H1 (cell line): ENCODE data around the gene EPB41L5. TPM values are rescaled to one million over a fixed set of nuclear protein-coding genes. Genes with fewer than 3 reads are reported as not detected.

ENCODE experiments used
- CTCF ChIA-PET: fragments of 300-600 bp; sonication (Branson Sonifier 250); formaldehyde crosslinking; loops from one replicate; lab custom pipeline; 2021; ENCODE audit not compliant: partially characterized antibody; lab: Charles Lee
- POLR2A ChIA-PET: fragments of 300-600 bp; sonication (Branson Sonifier 250); formaldehyde crosslinking; loops from one replicate; lab custom pipeline; 2021; ENCODE audit warnings: inconsistent platforms; ENCODE audit not compliant: partially characterized antibody; lab: Charles Lee
- DNase-seq, 2 experiments: peaks; one replicate each; pipeline versions ENCODE4 v3.0.0 to v3.0.0-alpha.2; 2010 to 2022; ENCODE audit warnings: low spot score in 2 of 2, low read depth in 1 of 2, mixed read lengths in 1 of 2
- FAIRE-seq: peaks from 2 replicates; lab custom pipeline; 2011; peaks lifted over from hg19 to GRCh38; lab: Jason Lieb, UNC
- H2AFZ ChIP-seq: 2 replicates; pipeline ENCODE4 v1.8.1; 2012; ENCODE audit warnings: low read length, inconsistent platforms
- H2AK5ac ChIP-seq: 2 replicates; pipeline ENCODE4 v1.6.1; 2013; ENCODE audit warnings: low read depth, low read length
- H2BK120ac ChIP-seq: replicated peaks from 2 replicates; pipeline ENCODE3; 2013; ENCODE audit warnings: low read depth, low read length, inconsistent platforms
- H2BK12ac ChIP-seq: 2 replicates; pipeline ENCODE4 v1.6.1; 2013; ENCODE audit warnings: low read depth, low read length
- H2BK15ac ChIP-seq: 2 replicates; pipeline ENCODE4 v1.6.1; 2013; ENCODE audit warnings: low read length
- H2BK20ac ChIP-seq: 2 replicates; pipeline ENCODE4 v1.6.1; 2013; ENCODE audit warnings: low read length
- H2BK5ac ChIP-seq: 2 replicates; pipeline ENCODE4 v1.6.1; 2013; ENCODE audit warnings: low read depth, low read length
- H3K14ac ChIP-seq: 2 replicates; pipeline ENCODE4 v1.6.1; 2013; ENCODE audit warnings: inconsistent platforms; ENCODE audit not compliant: insufficient read length
- H3K18ac ChIP-seq: 2 replicates; pipeline ENCODE4 v1.6.1; 2013; ENCODE audit warnings: low read length; ENCODE audit errors: extremely low read depth
- H3K23ac ChIP-seq: 2 replicates; pipeline ENCODE4 v1.6.1; 2013; ENCODE audit warnings: inconsistent platforms; ENCODE audit not compliant: insufficient read length
- H3K23me2 ChIP-seq: 2 replicates; pipeline ENCODE4 v1.6.1; 2013; ENCODE audit warnings: low read depth, low read length
- H3K27ac ChIP-seq: 2 replicates; pipeline ENCODE4 v1.6.1; 2011; ENCODE audit warnings: low read depth, low read length, inconsistent platforms
- H3K27me3 ChIP-seq, 4 experiments: replicated peaks in 1 of 4; 1 replicate in 1 of 4; 2 replicates in 3 of 4; pipeline versions ENCODE4 v1.6.1 to v1.8.1; 2011 to 2013; ENCODE audit warnings: low read length in 3 of 4, mild to moderate bottlenecking in 3 of 4, inconsistent platforms in 2 of 4, mixed read lengths in 2 of 4, moderate library complexity in 1 of 4; ENCODE audit not compliant: control insufficient read depth in 3 of 4, insufficient read depth in 3 of 4; ENCODE audit errors: extremely low read depth in 1 of 4
- H3K36me3 ChIP-seq, 4 experiments: 2 replicates each; pipeline versions ENCODE4 v1.6.1 to v1.8.1; 2011 to 2013; ENCODE audit warnings: mild to moderate bottlenecking in 4 of 4, low read length in 3 of 4, moderate library complexity in 2 of 4, control low read depth in 1 of 4, inconsistent platforms in 1 of 4; ENCODE audit not compliant: insufficient read depth in 4 of 4, control insufficient read depth in 2 of 4
- H3K4ac ChIP-seq: replicated peaks from 2 replicates; pipeline ENCODE3; 2013; ENCODE audit warnings: low read length, low read depth, mixed read lengths, inconsistent platforms; ENCODE audit not compliant: insufficient read length
- H3K4me1 ChIP-seq, 4 experiments: replicated peaks in 1 of 4; 1 replicate in 1 of 4; 2 replicates in 3 of 4; pipeline versions ENCODE4 v1.6.1 to v1.8.1; 2011 to 2013; ENCODE audit warnings: low read length in 3 of 4, inconsistent platforms in 2 of 4, mixed read lengths in 1 of 4; ENCODE audit not compliant: insufficient read depth in 4 of 4, control insufficient read depth in 3 of 4
- H3K4me2 ChIP-seq, 2 experiments: 2 replicates each; pipeline versions ENCODE4 v1.6.1 to v1.8.1; 2011 to 2013; ENCODE audit warnings: low read depth in 2 of 2, low read length in 2 of 2, control low read depth in 1 of 2, inconsistent platforms in 1 of 2, mild to moderate bottlenecking in 1 of 2; ENCODE audit not compliant: insufficient read depth in 1 of 2
- H3K4me3 ChIP-seq, 4 experiments: fragments of 200-600, 300-600 bp in 1 of 4; sonication (generic), shearing (Covaris generic), sonication (Bioruptor Twin) in 1 of 4; 2 replicates each; pipeline versions ENCODE4 v1.5.1 to v1.8.1; 2011 to 2016; ENCODE audit warnings: low read length in 4 of 4, low read depth in 3 of 4, control low read depth in 2 of 4, inconsistent platforms in 2 of 4, mild to moderate bottlenecking in 2 of 4, mixed read lengths in 1 of 4, moderate library complexity in 1 of 4; ENCODE audit not compliant: insufficient read depth in 2 of 4; ENCODE audit errors: extremely low read depth in 1 of 4
- H3K56ac ChIP-seq: replicated peaks from 2 replicates; pipeline ENCODE3; 2013; ENCODE audit warnings: low read depth, mild to moderate bottlenecking, mixed read lengths, low read length, inconsistent platforms; ENCODE audit not compliant: insufficient read length
- H3K79me1 ChIP-seq: 2 replicates; pipeline ENCODE4 v1.6.1; 2013; ENCODE audit warnings: low read depth, low read length, control low read depth
- H3K79me2 ChIP-seq, 2 experiments: 2 replicates each; pipeline versions ENCODE4 v1.6.1 to v1.8.1; 2012 to 2013; ENCODE audit warnings: low read length in 2 of 2, mild to moderate bottlenecking in 2 of 2, inconsistent platforms in 1 of 2; ENCODE audit not compliant: insufficient read depth in 2 of 2, control insufficient read depth in 1 of 2
- H3K9ac ChIP-seq, 4 experiments: replicated peaks in 1 of 4; 1 replicate in 1 of 4; 2 replicates in 3 of 4; pipeline versions ENCODE4 v1.6.1 to v1.8.1; 2011 to 2013; ENCODE audit warnings: low read depth in 3 of 4, low read length in 3 of 4, control low read depth in 2 of 4, mild to moderate bottlenecking in 2 of 4, moderate library complexity in 2 of 4, inconsistent platforms in 1 of 4; ENCODE audit errors: extremely low read depth in 1 of 4
- H3K9me3 ChIP-seq, 2 experiments: 2 replicates each; pipeline versions ENCODE4 v1.6.1 to v1.8.1; 2012 to 2013; ENCODE audit warnings: mild to moderate bottlenecking in 2 of 2, moderate library complexity in 2 of 2, control low read depth in 1 of 2, inconsistent platforms in 1 of 2, low read depth in 1 of 2, low read length in 1 of 2, mixed read lengths in 1 of 2; ENCODE audit not compliant: insufficient read depth in 2 of 2
- H4K20me1 ChIP-seq, 2 experiments: replicated peaks in 1 of 2; 2 replicates each; pipeline versions ENCODE3 to v1.8.1; 2011 to 2013; ENCODE audit warnings: inconsistent platforms in 2 of 2, low read length in 2 of 2, mild to moderate bottlenecking in 1 of 2; ENCODE audit not compliant: insufficient read depth in 2 of 2, control insufficient read depth in 1 of 2
- H4K5ac ChIP-seq: 2 replicates; pipeline ENCODE4 v1.6.1; 2013; ENCODE audit warnings: low read length, low read depth, mixed read lengths, inconsistent platforms; ENCODE audit not compliant: insufficient read length
- H4K8ac ChIP-seq: 2 replicates; pipeline ENCODE4 v1.8.0; 2013; ENCODE audit warnings: mild to moderate bottlenecking, moderate library complexity, low read length, inconsistent platforms; ENCODE audit not compliant: insufficient read depth; ENCODE audit errors: extremely low read depth
- H4K91ac ChIP-seq: replicated peaks from 2 replicates; pipeline ENCODE3; 2013; ENCODE audit warnings: low read length, mixed read lengths, inconsistent platforms; ENCODE audit not compliant: insufficient read length
- BCL11A ChIP-seq, 2 experiments: IDR thresholded peaks; one replicate each; pipeline ENCODE4 v1.6.1; 2011; ENCODE audit warnings: low read depth in 2 of 2, low read length in 2 of 2, mild to moderate bottlenecking in 2 of 2
- WGBS, 2 experiments: shearing (Covaris generic) in 1 of 2; methylation state at CpG; one replicate each; pipeline versions ENCODE4 v1.1.6 to v1.1.7; 2013 to 2015; ENCODE audit warnings: low lambda C conversion rate in 2 of 2, mixed read lengths in 2 of 2, inconsistent platforms in 1 of 2, low coverage in 1 of 2, missing lambda C conversion rate in 1 of 2; ENCODE audit not compliant: insufficient replicate concordance in 2 of 2, insufficient coverage in 1 of 2, insufficient read length in 1 of 2; ENCODE audit errors: extremely low coverage in 1 of 2, missing lambda C conversion rate in 1 of 2; 5-methylcytosine and 5-hydroxymethylcytosine counted together
- polyA plus RNA-seq, 7 experiments: library from polyadenylated mRNA; depleted of rRNA in 3 of 7; stranded (reverse) in 5 of 7; unstranded in 2 of 7; fragments of >200 nt in 5 of 7; fragments of 200-250 nt in 2 of 7; gene quantifications; 1 replicate in 5 of 7; 2 replicates in 1 of 7; 4 replicates in 1 of 7; pipeline versions ENCODE4 v1.2.1 to v1.2.3, GENCODE V29; 2011 to 2013; ENCODE audit warnings: missing spikeins in 2 of 7, mixed read lengths in 2 of 7
- total RNA-seq: library from RNA; stranded (reverse); fragmentation: NEBNext Ultra II Directional; extraction: Animal tissue kit (Norgen Biotek cat#: 25700); gene quantifications from 2 replicates; pipeline ENCODE4 v1.2.1, GENCODE V29; 2021

The EPB41L5 gene
- total and polyA plus RNA-seq, 2 of the 8 experiments (the other 6 are each of a cell fraction or from before 2014, with no cell fraction given): 13.5 to 32.3 TPM

DNA sequence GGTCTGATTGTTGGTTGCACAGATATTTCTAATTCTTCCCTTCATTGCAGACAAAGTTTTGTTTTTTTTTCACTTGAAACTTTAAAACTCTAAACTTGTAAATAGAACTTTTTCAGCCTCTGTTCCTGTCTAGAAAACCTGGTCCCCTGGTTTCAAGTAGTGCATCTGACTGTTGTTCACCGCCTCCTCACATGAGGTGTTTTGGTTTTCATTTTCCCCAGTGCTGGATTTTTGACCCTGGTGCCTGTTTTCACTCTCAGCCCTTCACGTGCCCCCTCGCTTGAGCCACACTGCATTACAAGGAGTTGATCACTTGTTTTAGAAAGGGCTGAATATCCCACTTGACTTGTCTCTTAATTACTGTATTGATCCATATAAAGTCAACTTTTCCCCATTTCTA, 110.2 kb downstream of the EPB41L5 start:
- Histone ChIP-seq H3K4me1 (no peaks in the 10 kb centered on the region), H3K18ac (no peak overlapping the region), H2BK15ac (no peak overlapping the region), H3K79me2 (no peaks in the 10 kb centered on the region), H2AFZ (no peak overlapping the region), H3K4ac (no peak overlapping the region), H3K23me2 (no peaks in the 10 kb centered on the region), H4K91ac (no peak overlapping the region), H3K36me3 (peaks cover 0 to 6% (median 0%) of the 10 kb centered on the region in 4 experiments; a peak in 2 of 8 replicates), H3K56ac (no peak overlapping the region), H3K4me2 (no peak overlapping the region), H4K5ac (no peak overlapping the region), H2AK5ac (no peak overlapping the region), H3K27me3 (no peaks in the 10 kb centered on the region), H2BK20ac (no peak overlapping the region), H2BK12ac (no peak overlapping the region), H3K4me3 (no peak overlapping the region), H3K23ac (no peak overlapping the region), H4K20me1 (no peaks in the 10 kb centered on the region), H3K27ac (no peak overlapping the region), H3K14ac (no peak overlapping the region), H2BK120ac (no peak overlapping the region), H3K9me3 (0 out of 4 replicates have a peak, but pooled peaks cover 0 to 4% of the 10 kb centered on the region in 2 experiments), H4K8ac (no peak overlapping the region), H3K79me1 (no peaks in the 10 kb centered on the region), H2BK5ac (no peak overlapping the region), H3K9ac (no peak overlapping the region)
- FAIRE-seq (no peak), DNase-seq (no peak)
- ChIA-PET POLR2A (interaction anchor here (0.6 kb wide), 1 partner anchor 38 kb away, joined by 3 read pairs; no protein-coding TSS in a partner anchor), CTCF (no interaction called here)
- WGBS, 2 experiments: 90% methylated on average over 3 of the region's 3 CpGs; no CpG with 5 or more reads in 1 of the 2 experiments
- TF ChIP-seq BCL11A (IDR thresholded peaks at IDR 0.05; ENCODE audit: low read depth in 2 of 2, low read length in 2 of 2): no peak
